GM12891 (cell line): ENCODE data around the gene HEYL.
A peak's percentile ranks its signal among the peaks of the same experiment; 100 is the strongest.

Experiments used
- DNase-seq: peaks from one replicate; pipeline ENCODE4 v3.0.0; 2011; ENCODE audit warnings: low spot score; ENCODE audit not compliant: insufficient read length
- FAIRE-seq: peaks from 2 replicates; lab custom pipeline; 2011; peaks lifted over from hg19 to GRCh38; lab: Jason Lieb, UNC
- PAX5 ChIP-seq: IDR thresholded peaks from 2 replicates; pipeline ENCODE4 v1.6.1; 2011; ENCODE audit warnings: low read length, moderate library complexity, mild to moderate bottlenecking; ENCODE audit not compliant: insufficient read depth, severe bottlenecking
- POLR2A ChIP-seq: IDR thresholded peaks from 2 replicates; pipeline ENCODE4 v1.6.1; 2011; ENCODE audit warnings: low read depth, low read length, control low read depth
- POLR2AphosphoS5 ChIP-seq: IDR thresholded peaks from 2 replicates; pipeline ENCODE4 v1.6.1; 2011; ENCODE audit warnings: low read depth, low read length, control low read depth
- POU2F2 ChIP-seq: IDR thresholded peaks from 2 replicates; pipeline ENCODE4 v1.6.1; 2011; ENCODE audit warnings: low read depth, mild to moderate bottlenecking, control low read depth, low read length, moderate library complexity
- SPI1 ChIP-seq: IDR thresholded peaks from 2 replicates; pipeline ENCODE4 v1.6.1; 2011; ENCODE audit warnings: low read depth, low read length, control low read depth
- TAF1 ChIP-seq: IDR thresholded peaks from 2 replicates; pipeline ENCODE4 v1.6.1; 2011; ENCODE audit warnings: low read depth, low read length, control low read depth

HEYL gene

DNA sequence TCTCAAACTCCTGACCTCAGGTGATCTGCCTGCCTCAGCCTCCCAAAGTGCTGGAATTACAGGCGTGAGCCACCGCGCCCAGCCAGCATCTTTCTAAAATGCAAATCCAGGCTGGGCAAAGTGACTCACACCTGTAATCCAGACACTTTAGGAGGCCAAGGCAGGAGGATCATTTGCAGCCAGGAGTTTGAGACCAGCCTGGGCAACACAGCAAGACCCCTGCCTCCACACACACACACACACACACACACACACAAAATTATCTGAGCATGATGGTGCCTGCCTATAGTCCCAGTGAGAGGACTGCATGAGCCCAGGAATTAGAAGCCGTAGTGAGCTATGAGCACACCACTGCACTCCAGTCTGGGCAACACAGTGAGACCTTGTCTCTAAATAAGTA lies 46.1 kb downstream of the HEYL start:
- FAIRE-seq (no peak), DNase-seq (no peak)
- TF ChIP-seq POLR2AphosphoS5: no peak
- TF ChIP-seq POU2F2: no peak
- TF ChIP-seq TAF1: no peak
- no peak for TF ChIP-seq POLR2A
- no peak for TF ChIP-seq SPI1
- no peak for TF ChIP-seq PAX5

DNA sequence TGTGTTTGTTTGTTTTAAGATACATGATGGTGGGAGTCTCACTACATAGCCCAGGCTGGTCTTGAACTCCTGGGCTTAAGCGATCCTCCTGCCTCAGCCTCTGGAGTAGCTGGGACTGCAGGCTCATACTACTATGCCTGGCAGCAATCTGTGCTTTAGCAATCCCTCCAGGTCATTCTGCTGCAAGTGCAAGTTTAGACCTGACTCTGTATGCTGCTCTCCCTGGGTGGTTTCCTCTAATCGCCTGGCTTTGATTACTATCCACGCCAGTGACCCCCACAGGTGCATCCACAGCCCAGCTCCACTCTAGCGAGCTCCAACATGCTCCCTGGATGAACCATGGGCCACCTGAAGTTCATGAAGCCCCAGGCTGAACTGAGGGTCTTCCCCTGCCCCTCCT lies 47.4 kb downstream of the HEYL start:
- DNase-seq: no peak
- TF ChIP-seq SPI1: no peak
- TF ChIP-seq TAF1: no peak
- no peak for TF ChIP-seq POLR2AphosphoS5
- no peak for TF ChIP-seq POLR2A
- no peak for FAIRE-seq

DNA sequence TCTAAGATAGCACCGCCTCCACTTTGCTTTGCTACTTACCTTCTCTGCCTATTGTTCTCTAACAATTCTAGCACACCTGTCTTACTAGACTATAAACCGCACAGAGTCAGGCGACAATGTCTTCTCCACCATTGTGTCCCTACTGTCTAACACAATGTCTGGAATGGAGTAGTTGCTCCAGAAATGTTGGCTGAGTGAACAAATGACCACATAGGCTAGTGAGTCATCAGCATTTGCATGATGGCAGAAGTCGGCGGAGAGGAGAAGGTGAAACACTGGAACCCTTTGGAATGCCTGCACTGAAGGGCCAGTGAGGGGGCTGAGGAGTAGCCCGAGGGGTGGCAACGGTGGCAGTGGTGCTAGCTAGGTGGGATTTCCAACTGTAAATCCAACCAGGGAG lies 48.9 kb downstream of the HEYL start:
- TF ChIP-seq TAF1 (no peak), POLR2AphosphoS5 (no peak), POU2F2 (no peak), SPI1 (no peak), POLR2A (no peak), PAX5 (no peak)
- no peak for DNase-seq
- no peak for FAIRE-seq

DNA sequence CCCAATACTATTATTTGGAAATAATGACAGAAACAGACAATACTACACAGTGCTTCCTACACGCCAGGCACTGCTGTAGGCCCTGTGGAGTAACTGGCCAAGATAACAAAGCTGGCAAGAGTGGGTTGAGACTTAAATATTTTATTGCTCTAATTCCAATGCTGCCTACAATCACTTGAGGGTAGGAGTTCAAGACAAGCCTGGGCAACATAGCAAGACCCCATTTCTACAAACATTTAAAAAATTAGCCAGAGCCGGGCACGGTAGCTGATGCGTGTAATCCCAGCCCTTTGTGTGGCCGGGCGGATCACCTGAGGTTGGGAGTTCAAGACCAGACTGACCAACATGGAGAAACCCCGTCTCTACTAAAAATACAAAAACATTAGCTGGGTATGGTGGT lies 53.5 kb downstream of the HEYL start:
- TF ChIP-seq POLR2AphosphoS5: no peak
- TF ChIP-seq POLR2A: no peak
- no peak for TF ChIP-seq TAF1
- no peak for TF ChIP-seq SPI1
- TF ChIP-seq PAX5: no peak
- no peak for TF ChIP-seq POU2F2
- DNase-seq: no peak
- FAIRE-seq: no peak

DNA sequence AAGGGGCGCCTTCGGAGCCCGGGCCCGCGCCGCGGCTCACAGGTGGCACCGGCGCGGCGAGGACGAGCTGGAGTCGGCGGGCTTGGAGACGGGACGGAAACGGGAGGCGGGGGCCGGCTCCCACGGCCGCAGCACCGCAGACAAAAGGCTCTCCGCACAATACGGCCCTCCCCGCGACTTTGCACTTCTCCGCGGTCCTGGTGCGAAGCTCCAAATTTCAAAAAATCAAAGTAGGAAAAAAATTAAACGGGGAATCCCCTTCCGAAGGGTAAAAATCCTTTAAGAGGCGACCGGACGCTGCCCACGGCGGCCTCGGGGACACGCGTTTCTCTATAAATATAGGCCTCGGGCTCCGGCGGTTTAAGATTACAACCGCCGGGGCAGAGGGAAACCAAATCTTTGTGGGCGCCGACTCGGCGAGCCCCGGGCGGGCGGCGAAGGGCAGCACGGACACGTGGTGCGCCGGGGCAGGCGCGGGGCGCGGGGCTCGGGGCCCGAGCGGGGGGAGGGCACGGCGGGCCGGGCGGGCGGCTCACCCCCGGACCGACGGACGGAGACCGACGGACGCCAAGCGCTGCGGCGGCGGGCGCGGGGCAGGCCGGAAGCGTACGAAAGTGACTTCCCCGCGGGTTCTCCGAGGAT lies 63.3 kb downstream of the HEYL start:
- peak; percentile 43 for DNase-seq
- no peak for FAIRE-seq
- TF ChIP-seq PAX5: no peak
- no peak for TF ChIP-seq TAF1
- no peak for TF ChIP-seq POLR2AphosphoS5
- no peak for TF ChIP-seq POLR2A
- no peak for TF ChIP-seq SPI1
- no peak for TF ChIP-seq POU2F2

DNA sequence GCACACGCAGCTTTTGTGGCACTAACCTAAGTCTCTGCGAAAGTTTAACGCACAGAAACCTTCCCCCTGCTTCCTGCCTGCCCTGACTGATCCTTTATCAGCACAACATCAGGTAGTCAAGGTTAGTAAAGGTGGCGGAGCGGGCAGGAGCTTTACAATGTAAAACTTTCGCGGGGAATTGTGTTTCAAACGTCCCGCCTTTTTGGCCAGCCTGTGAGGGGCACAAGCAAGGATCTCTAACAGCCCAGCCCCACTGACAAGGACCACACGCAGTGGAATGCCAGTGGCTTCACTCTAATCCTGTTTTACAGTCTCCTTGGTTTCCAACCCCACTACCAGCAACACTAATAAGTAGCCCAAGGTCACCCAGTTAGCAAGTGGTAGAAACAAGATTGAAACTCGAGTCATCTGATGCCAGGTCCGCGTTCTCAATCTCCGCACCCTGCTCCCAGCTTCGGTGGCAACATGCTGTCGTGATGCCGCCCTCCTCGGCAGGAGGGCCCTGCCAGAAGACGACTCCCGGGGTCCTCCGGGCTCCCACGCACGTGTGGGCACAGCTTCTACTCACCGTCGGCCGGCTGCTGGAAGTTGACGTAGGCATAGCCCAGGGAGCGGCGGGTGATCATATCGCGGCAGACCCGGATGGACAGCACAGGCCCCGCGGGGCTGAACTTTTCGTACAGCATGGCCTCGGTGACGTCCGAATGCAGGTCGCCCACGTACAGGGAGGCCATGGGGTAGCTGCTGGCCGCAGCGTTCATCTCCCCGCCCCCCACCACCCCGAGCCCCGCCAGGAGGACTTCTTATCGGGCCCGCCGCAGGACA lies 64.0 kb downstream of the HEYL start:
- peak; percentile 65 for FAIRE-seq
- peak; percentile 32 for DNase-seq
- 0 out of 2 replicates have a peak, but pooled peaks have one; percentile 3 for TF ChIP-seq TAF1
- TF ChIP-seq POLR2A: no peak
- no peak for TF ChIP-seq SPI1
- no peak for TF ChIP-seq PAX5
- TF ChIP-seq POLR2AphosphoS5: no peak
- no peak for TF ChIP-seq POU2F2

DNA sequence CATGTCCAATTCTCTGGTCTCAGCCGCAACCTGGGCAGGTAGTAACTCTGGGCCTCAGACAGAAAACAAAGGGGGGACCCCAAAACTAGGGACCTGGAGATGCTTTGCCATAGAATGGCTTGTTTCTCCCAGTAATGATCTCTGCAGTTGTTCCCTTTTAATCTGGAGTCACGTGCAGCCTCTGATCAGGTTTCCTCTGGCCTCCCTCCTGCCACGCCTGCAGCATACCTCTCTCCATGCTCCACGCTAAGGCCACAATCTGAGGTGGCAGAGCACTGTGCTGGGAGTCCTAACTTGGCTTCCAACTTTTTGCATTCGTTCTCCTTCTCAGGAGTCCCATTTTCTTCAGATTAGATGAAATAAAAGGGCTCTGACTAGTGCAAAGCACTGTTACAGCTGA lies 64.8 kb downstream of the HEYL start:
- 0 out of 2 replicates have a peak, but pooled peaks have one; percentile 1 for TF ChIP-seq POLR2A
- no peak for TF ChIP-seq POU2F2
- DNase-seq: no peak
- no peak for FAIRE-seq
